ENCODE data around the gene MRPS22. TPM values are rescaled to one million over a fixed set of nuclear protein-coding genes. Genes with fewer than 3 reads are reported as not detected.

Gene MRPS22
- total RNA-seq, 2 donors from 2014 or later = 46.9 to 78.2 TPM

GRCh38 chr3:139319428-139320402, 24.1 kb upstream of the MRPS22 start:
- H3K4me1 ChIP-seq = no peaks in the 10 kb centered on the region
- H3K9me3 ChIP-seq = no peaks in the 10 kb centered on the region
- no peak overlapping the region for H3K4me3 ChIP-seq
- H3K36me3 ChIP-seq = no peaks in the 10 kb centered on the region
- TF ChIP-seq CTCF (IDR thresholded peaks at IDR 0.05) = no peak
- H3K27ac ChIP-seq = no peak overlapping the region
- DNase-seq (ENCODE audit: low spot score) = no peak
- no peaks in the 10 kb centered on the region for H3K27me3 ChIP-seq

GRCh38 chr3:139320551-139321309, 23.1 kb upstream of the MRPS22 start:
- Histone ChIP-seq H3K4me1 (no peaks in the 10 kb centered on the region), H3K4me3 (no peak overlapping the region), H3K27me3 (no peaks in the 10 kb centered on the region), H3K36me3 (no peaks in the 10 kb centered on the region), H3K9me3 (no peaks in the 10 kb centered on the region), H3K27ac (no peak overlapping the region)
- TF ChIP-seq CTCF (IDR thresholded peaks at IDR 0.05) = no peak
- no peak for DNase-seq (ENCODE audit: low spot score)

- Histone ChIP-seq H3K36me3 (no peaks in the 10 kb centered on the region), H3K4me3 (no peak overlapping the region), H3K27ac (no peak overlapping the region), H3K4me1 (no peaks in the 10 kb centered on the region), H3K9me3 (no peaks in the 10 kb centered on the region), H3K27me3 (no peaks in the 10 kb centered on the region)
- no peak for TF ChIP-seq CTCF (IDR thresholded peaks at IDR 0.05)
- no peak for DNase-seq (ENCODE audit: low spot score)
Measured at GRCh38 chr3:139322346-139322745, 21.5 kb upstream of the MRPS22 start.

- Histone ChIP-seq H3K27ac (no peak overlapping the region), H3K9me3 (no peaks in the 10 kb centered on the region), H3K27me3 (no peaks in the 10 kb centered on the region), H3K4me1 (no peaks in the 10 kb centered on the region), H3K36me3 (no peaks in the 10 kb centered on the region), H3K4me3 (no peak overlapping the region)
- TF ChIP-seq CTCF (IDR thresholded peaks at IDR 0.05) = no peak
- DNase-seq (ENCODE audit: low spot score) = no peak
Measured at GRCh38 chr3:139323146-139323545, 20.7 kb upstream of the MRPS22 start.

GRCh38 chr3:139324456-139324855, 19.4 kb upstream of the MRPS22 start:
- Histone ChIP-seq H3K9me3 (no peaks in the 10 kb centered on the region), H3K4me1 (peaks cover 0 to 6% of the 10 kb centered on the region in 2 donors), H3K36me3 (no peaks in the 10 kb centered on the region), H3K27ac (no peak overlapping the region), H3K4me3 (no peak overlapping the region), H3K27me3 (no peaks in the 10 kb centered on the region)
- DNase-seq (ENCODE audit: low spot score) = no peak
- no peak for TF ChIP-seq CTCF (IDR thresholded peaks at IDR 0.05)
